A673 (cell line): ENCODE data around the gene ZNF334.

ENCODE experiments used
- CTCF ChIP-seq: fragments of 300-800, 200-600 bp; sonication (generic); conservative IDR thresholded peaks from 2 replicates; pipeline ENCODE4 v1.5.1; 2017; ENCODE audit warnings: low read depth, mild to moderate bottlenecking, antibody characterized with exemption, low read length, moderate library complexity, mixed read lengths
- EZH2 ChIP-seq: fragments of 200-600 bp; sonication (generic); IDR thresholded peaks from 2 replicates; pipeline ENCODE4 v1.6.1; 2017; ENCODE audit warnings: borderline replicate concordance, low read depth, mild to moderate bottlenecking, mixed read lengths, antibody characterized with exemption, low read length; ENCODE audit not compliant: poor library complexity, severe bottlenecking

- TF ChIP-seq CTCF (no peak), EZH2 (no peak)
These were observed 44.9 kb downstream of the ZNF334 start for GRCh38 chr20:46468508-46468907.
